H9 (cell line): ENCODE measurements around the gene PCED1A. TPM values are rescaled to one million over a fixed set of nuclear protein-coding genes. Genes with fewer than 3 reads are reported as not detected.

Source experiments
- DNase-seq: peaks from one replicate; pipeline ENCODE4 v3.0.0-alpha.2; 2017
- H2AFZ ChIP-seq: one replicate; pipeline ENCODE4 v1.6.1; 2013; ENCODE audit warnings: mild to moderate bottlenecking, low read length, control low read depth, moderate library complexity
- H2AK5ac ChIP-seq: 2 replicates; pipeline ENCODE4 v1.6.1; 2013; ENCODE audit warnings: low read length, control low read depth, mixed read lengths; ENCODE audit not compliant: insufficient read length
- H2BK120ac ChIP-seq: one replicate; pipeline ENCODE4 v1.6.1; 2013; ENCODE audit warnings: low read depth, mild to moderate bottlenecking, low read length, control low read depth, inconsistent platforms; ENCODE audit not compliant: poor library complexity, severe bottlenecking
- H2BK12ac ChIP-seq: 2 replicates; pipeline ENCODE4 v1.6.1; 2013; ENCODE audit warnings: low read length, control low read depth, mixed read lengths, low read depth; ENCODE audit not compliant: insufficient read length
- H2BK15ac ChIP-seq: 2 replicates; pipeline ENCODE4 v1.6.1; 2013; ENCODE audit warnings: low read depth, low read length, control low read depth
- H2BK20ac ChIP-seq: one replicate; pipeline ENCODE4 v1.6.1; 2013; ENCODE audit warnings: low read depth, mild to moderate bottlenecking, low read length, control low read depth, inconsistent platforms; ENCODE audit not compliant: poor library complexity, severe bottlenecking
- H2BK5ac ChIP-seq: 2 replicates; pipeline ENCODE4 v1.6.1; 2013; ENCODE audit warnings: low read length, control low read depth, mixed read lengths; ENCODE audit not compliant: insufficient read length
- H3K14ac ChIP-seq: 2 replicates; pipeline ENCODE4 v1.6.1; 2013; ENCODE audit warnings: low read length, control low read depth; ENCODE audit not compliant: insufficient read depth
- H3K18ac ChIP-seq: 2 replicates; pipeline ENCODE4 v1.6.1; 2013; ENCODE audit warnings: low read depth, mild to moderate bottlenecking, mixed read lengths, low read length, control low read depth; ENCODE audit not compliant: insufficient read length
- H3K23ac ChIP-seq: 2 replicates; pipeline ENCODE4 v1.6.1; 2013; ENCODE audit warnings: low read length, control low read depth, mixed read lengths, low read depth; ENCODE audit not compliant: insufficient read length
- H3K23me2 ChIP-seq: 2 replicates; pipeline ENCODE4 v1.6.1; 2013; ENCODE audit warnings: low read depth, mild to moderate bottlenecking, mixed read lengths, low read length, control low read depth; ENCODE audit not compliant: insufficient read length, poor library complexity, severe bottlenecking
- H3K27ac ChIP-seq: 2 replicates; pipeline ENCODE4 v1.5.1; 2013; ENCODE audit warnings: low read length, control low read depth, mixed read lengths, low read depth; ENCODE audit not compliant: insufficient read length
- H3K27me3 ChIP-seq: 2 replicates; pipeline ENCODE4 v1.6.1; 2013; ENCODE audit warnings: low read length, control low read depth, inconsistent platforms; ENCODE audit not compliant: insufficient read depth
- H3K4ac ChIP-seq: 2 replicates; pipeline ENCODE4 v1.6.1; 2013; ENCODE audit warnings: low read depth, mild to moderate bottlenecking, control low read depth, inconsistent platforms, low read length, moderate library complexity
- H3K4me1 ChIP-seq: 2 replicates; pipeline ENCODE4 v1.6.1; 2013; ENCODE audit warnings: low read length, control low read depth, inconsistent platforms; ENCODE audit not compliant: insufficient read depth
- H3K4me2 ChIP-seq: 2 replicates; pipeline ENCODE4 v1.6.1; 2013; ENCODE audit warnings: low read length, control low read depth, mixed read lengths; ENCODE audit not compliant: insufficient read length, insufficient read depth
- H3K56ac ChIP-seq: 2 replicates; pipeline ENCODE4 v1.6.1; 2013; ENCODE audit warnings: low read depth, mild to moderate bottlenecking, mixed read lengths, low read length, control low read depth; ENCODE audit not compliant: insufficient read length
- H3K79me1 ChIP-seq: 2 replicates; pipeline ENCODE4 v1.6.1; 2013; ENCODE audit warnings: low read depth, mild to moderate bottlenecking, moderate library complexity, low read length, control low read depth, inconsistent platforms; ENCODE audit not compliant: insufficient read depth, poor library complexity, severe bottlenecking
- H3K79me2 ChIP-seq: 2 replicates; pipeline ENCODE4 v1.6.1; 2013; ENCODE audit warnings: low read length, control low read depth, inconsistent platforms; ENCODE audit not compliant: insufficient read depth
- H3K9ac ChIP-seq: 2 replicates; pipeline ENCODE4 v1.6.1; 2013; ENCODE audit warnings: low read length, control low read depth, mixed read lengths; ENCODE audit not compliant: insufficient read length; ENCODE audit errors: extremely low read depth
- H3K9me3 ChIP-seq: one replicate; pipeline ENCODE4 v1.6.1; 2013; ENCODE audit warnings: low read depth, low read length, inconsistent platforms; ENCODE audit not compliant: control insufficient read depth
- H3T11ph ChIP-seq: one replicate; pipeline ENCODE4 v1.6.1; 2013; ENCODE audit warnings: mild to moderate bottlenecking, low read length, control low read depth, inconsistent platforms
- H4K20me1 ChIP-seq: one replicate; pipeline ENCODE4 v1.6.1; 2013; ENCODE audit not compliant: control insufficient read depth, insufficient read length, insufficient read depth
- H4K5ac ChIP-seq: 2 replicates; pipeline ENCODE4 v1.6.1; 2013; ENCODE audit warnings: low read depth, mild to moderate bottlenecking, mixed read lengths, low read length, control low read depth; ENCODE audit not compliant: insufficient read length
- H4K8ac ChIP-seq: replicated peaks from 2 replicates; pipeline ENCODE4 v1.6.1; 2013; ENCODE audit warnings: low read length, control low read depth, mixed read lengths, low read depth; ENCODE audit not compliant: insufficient read length
- H4K91ac ChIP-seq: 2 replicates; pipeline ENCODE4 v1.6.1; 2013; ENCODE audit warnings: low read depth, mild to moderate bottlenecking, moderate library complexity, mixed read lengths, low read length, control low read depth; ENCODE audit not compliant: insufficient read length
- H3K27ac Mint-ChIP-seq, 3 experiments: 2 replicates in 2 of 3; 3 replicates in 1 of 3; pipeline ENCODE4 v1.8.0; 2020 to 2021; ENCODE audit warnings: mixed read lengths in 3 of 3, mild to moderate bottlenecking in 1 of 3, moderate library complexity in 1 of 3
- H3K27me3 Mint-ChIP-seq: 2 replicates; pipeline ENCODE4 v1.8.0; 2021; ENCODE audit warnings: low read depth, mild to moderate bottlenecking, moderate library complexity, mixed read lengths
- H3K36me3 Mint-ChIP-seq, 3 experiments: 2 replicates in 2 of 3; 3 replicates in 1 of 3; pipeline ENCODE4 v1.8.0; 2020 to 2021; ENCODE audit warnings: low read depth in 3 of 3, mixed read lengths in 3 of 3; ENCODE audit not compliant: insufficient read depth in 1 of 3
- H3K4me1 Mint-ChIP-seq, 2 experiments: 2 replicates each; pipeline ENCODE4 v1.8.0; 2020; ENCODE audit warnings: mixed read lengths in 2 of 2
- H3K4me3 Mint-ChIP-seq, 2 experiments: 2 replicates in 1 of 2; 3 replicates in 1 of 2; pipeline ENCODE4 v1.8.0; 2020 to 2021; ENCODE audit warnings: mild to moderate bottlenecking in 2 of 2, mixed read lengths in 2 of 2, moderate library complexity in 1 of 2
- H3K9me3 Mint-ChIP-seq, 2 experiments: 2 replicates in 1 of 2; 3 replicates in 1 of 2; pipeline ENCODE4 v1.8.0; 2020; ENCODE audit warnings: mild to moderate bottlenecking in 2 of 2, mixed read lengths in 2 of 2, moderate library complexity in 1 of 2
- WGBS: extraction: QIAGEN DNeasy Blood & Tissue Kit; methylation state at CpG from one replicate; pipeline ENCODE4 v1.1.7; 2013; ENCODE audit warnings: missing lambda C conversion rate, low lambda C conversion rate, mixed read lengths; ENCODE audit not compliant: insufficient read length; ENCODE audit errors: extremely low coverage; 5-methylcytosine and 5-hydroxymethylcytosine counted together
- total RNA-seq: library from RNA; stranded (reverse); gene quantifications from 2 replicates; pipeline ENCODE4 v1.2.1, GENCODE V29; 2021
- TF ChIP-seq, protein P1 (sequence below): fragments of 200-600 bp; sonication (generic); conservative IDR thresholded peaks from 3 replicates; pipeline ENCODE4 v1.8.0; 2021; ENCODE audit warnings: antibody characterized with exemption, mild to moderate bottlenecking

PCED1A gene
- total RNA-seq, 1 experiment from 2014 or later, result 30.8 TPM

GRCh38 chr20:2820084-2820895 lies 20.2 kb downstream of the PCED1A start:
- H3K23me2 ChIP-seq, result peaks cover 6% of the 10 kb centered on the region
- peak overlapping the region; percentile 78 for H3K18ac ChIP-seq
- H2BK120ac ChIP-seq, result no peak overlapping the region
- H2AK5ac ChIP-seq, result no peak overlapping the region
- H2BK12ac ChIP-seq, result no peak overlapping the region
- peak overlapping the region; percentile 34 for H2AFZ ChIP-seq
- no peaks in the 10 kb centered on the region for H3K79me2 ChIP-seq
- H3K27ac Mint-ChIP-seq, result 0 out of 7 replicates have a peak overlapping the region, but pooled peaks of 1 of the 3 experiments have one; percentile 28
- H3K56ac ChIP-seq, result no peak overlapping the region
- no peak overlapping the region for H2BK15ac ChIP-seq
- H3K4me1 Mint-ChIP-seq, result peaks cover 18% of the 10 kb centered on the region in 2 experiments
- no peak overlapping the region for H4K8ac ChIP-seq
- H3K23ac ChIP-seq, result no peak overlapping the region
- H4K5ac ChIP-seq, result no peak overlapping the region
- H3K9me3 ChIP-seq, result no peaks in the 10 kb centered on the region
- no peak overlapping the region for H3K9ac ChIP-seq
- H3K79me1 ChIP-seq, result no peaks in the 10 kb centered on the region
- no peaks in the 10 kb centered on the region; a peak in 1 of 7 replicates for H3K36me3 Mint-ChIP-seq
- TF ChIP-seq, protein P1, sequence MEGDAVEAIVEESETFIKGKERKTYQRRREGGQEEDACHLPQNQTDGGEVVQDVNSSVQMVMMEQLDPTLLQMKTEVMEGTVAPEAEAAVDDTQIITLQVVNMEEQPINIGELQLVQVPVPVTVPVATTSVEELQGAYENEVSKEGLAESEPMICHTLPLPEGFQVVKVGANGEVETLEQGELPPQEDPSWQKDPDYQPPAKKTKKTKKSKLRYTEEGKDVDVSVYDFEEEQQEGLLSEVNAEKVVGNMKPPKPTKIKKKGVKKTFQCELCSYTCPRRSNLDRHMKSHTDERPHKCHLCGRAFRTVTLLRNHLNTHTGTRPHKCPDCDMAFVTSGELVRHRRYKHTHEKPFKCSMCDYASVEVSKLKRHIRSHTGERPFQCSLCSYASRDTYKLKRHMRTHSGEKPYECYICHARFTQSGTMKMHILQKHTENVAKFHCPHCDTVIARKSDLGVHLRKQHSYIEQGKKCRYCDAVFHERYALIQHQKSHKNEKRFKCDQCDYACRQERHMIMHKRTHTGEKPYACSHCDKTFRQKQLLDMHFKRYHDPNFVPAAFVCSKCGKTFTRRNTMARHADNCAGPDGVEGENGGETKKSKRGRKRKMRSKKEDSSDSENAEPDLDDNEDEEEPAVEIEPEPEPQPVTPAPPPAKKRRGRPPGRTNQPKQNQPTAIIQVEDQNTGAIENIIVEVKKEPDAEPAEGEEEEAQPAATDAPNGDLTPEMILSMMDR, result no peak
- H3K4me1 ChIP-seq, result no peaks in the 10 kb centered on the region
- no peak overlapping the region for H3T11ph ChIP-seq
- H3K27me3 Mint-ChIP-seq, result peaks cover 26% of the 10 kb centered on the region
- H4K91ac ChIP-seq, result no peak overlapping the region
- no peaks in the 10 kb centered on the region for H4K20me1 ChIP-seq
- no peak overlapping the region for H3K27ac ChIP-seq
- H3K4me2 ChIP-seq, result peak overlapping the region; percentile 29
- no peak overlapping the region for H3K4ac ChIP-seq
- H3K14ac ChIP-seq, result peak overlapping the region; percentile 67; the same call in 1 of the 2 replicates
- H2BK5ac ChIP-seq, result no peak overlapping the region
- H3K4me3 Mint-ChIP-seq, result peak overlapping the region; percentile 7 to 35; a peak in 3 of 5 replicates
- H2BK20ac ChIP-seq, result no peak overlapping the region
- H3K9me3 Mint-ChIP-seq, result 0 out of 5 replicates have a peak, but pooled peaks cover 0 to 2% of the 10 kb centered on the region in 2 experiments
- peak; percentile 68 for DNase-seq
- WGBS, result no CpG with 5 or more reads among the region's 32 CpGs
- peaks cover 9% of the 10 kb centered on the region; the same call in 1 of the 2 replicates for H3K27me3 ChIP-seq
